HG03097 (cell line): ENCODE measurements around the gene RBM10.
"Not testable (repeated sequence)": the region's sequence is repeated elsewhere in the genome, so short reads cannot be mapped to it uniquely, and the experiment has no call there.

Experiments used
- ATAC-seq: cut with Tn5 transposase; IDR thresholded peaks from one replicate; pipeline ENCODE4 v1.9.1; 2021; ENCODE audit not compliant: unreplicated experiment, low FRiP score

RBM10 gene

GRCh38 chrX:47144626-47145394 lies at the start of gene RBM10, which contains the start of gene NDUFB11:
RBM10 (plus strand) TSS chrX:47145221; CDS start chrX:47147482, 2,261 bp downstream.
NDUFB11 (minus strand) TSS chrX:47144702; CDS start chrX:47144679, 23 bp downstream.
- peak; percentile 85 for ATAC-seq

- no peak for ATAC-seq
Measured at GRCh38 chrX:47097018-47097417, 48.0 kb upstream of the RBM10 start.

GRCh38 chrX:47098338-47099094 lies 46.5 kb upstream of the RBM10 start:
- ATAC-seq, result no peak

- ATAC-seq, result no peak
Measured at GRCh38 chrX:47101206-47101605, 43.8 kb upstream of the RBM10 start.

- ATAC-seq, result not testable (repeated sequence)
Measured at GRCh38 chrX:47110936-47111615, 33.9 kb upstream of the RBM10 start.

GRCh38 chrX:47112316-47112954 lies 32.6 kb upstream of the RBM10 start:
- ATAC-seq, result no peak

GRCh38 chrX:47116551-47117110 lies 28.4 kb upstream of the RBM10 start:
- not testable (repeated sequence) for ATAC-seq

GRCh38 chrX:47124466-47124865 lies 20.6 kb upstream of the RBM10 start:
- ATAC-seq, result not testable (repeated sequence)

- peak; percentile 95 for ATAC-seq
Measured at GRCh38 chrX:47129157-47129898, 15.7 kb upstream of the RBM10 start.

GRCh38 chrX:47129899-47130358 lies 15.1 kb upstream of the RBM10 start:
- ATAC-seq, result no peak

- ATAC-seq, result no peak
Measured at GRCh38 chrX:47133493-47133892, 11.5 kb upstream of the RBM10 start.

- ATAC-seq, result not testable (repeated sequence)
Measured at GRCh38 chrX:47135650-47136049, 9.4 kb upstream of the RBM10 start.

GRCh38 chrX:47138171-47138570 lies 6.8 kb upstream of the RBM10 start:
- ATAC-seq, result no peak

GRCh38 chrX:47143894-47144625 lies 961 bp upstream of the RBM10 start:
- peak; percentile 12 for ATAC-seq

GRCh38 chrX:47145395-47146120 lies 537 bp downstream of the RBM10 start:
- ATAC-seq, result no peak

- no peak for ATAC-seq
Measured at GRCh38 chrX:47146121-47146935, 1.3 kb downstream of the RBM10 start.
